ENCODE measurements around the gene RAB4B. TPM values are rescaled to one million over a fixed set of nuclear protein-coding genes. Genes with fewer than 3 reads are reported as not detected.

RAB4B gene
- total and polyA plus RNA-seq, 2 of the 13 experiments (the other 11 are each of a cell fraction or from before 2014, with no cell fraction given): 3.3 to 5.4 TPM

GRCh38 chr19:40743926-40744325 lies 34.1 kb upstream of the RAB4B start:
- intact Hi-C loops (cut with micrococcal nuclease; ENCODE audit: unreplicated experiment) (loop anchor here (2.0 kb wide), 1 partner anchor 63 kb away; no protein-coding TSS in a partner anchor), in situ Hi-C loops (cut with HindIII; ENCODE audit: extremely low pct_ligation_motif_present, low pct_unique_long_range_greater_than_20kb) (no loop called here)
- no peak overlapping the region for H3K27ac ChIP-seq (ENCODE audit: extremely low read length, insufficient read depth, low read length)
- H3K4me2 ChIP-seq (ENCODE audit: low read depth, low read length): no peak overlapping the region
- H3K4me3 ChIP-seq (replicated peaks in 1 of 3; ENCODE audit: insufficient read depth in 1 of 3, low read depth in 2 of 3, low read length in 3 of 3): no peak overlapping the region
- peaks cover 0 to 11% of the 10 kb centered on the region in 2 experiments; a peak in 3 of 5 replicates for H3K36me3 ChIP-seq (replicated peaks in 1 of 2; ENCODE audit: control insufficient read depth in 1 of 2, insufficient read depth in 2 of 2, low read length in 2 of 2)
- POLR2A ChIA-PET: interaction anchor here (1.4 to 2.2 kb wide), 4 partner anchors 23 to 55 kb away, joined by 3 to 9 read pairs (median 6); partner anchors contain the start of genes COQ8B, EGLN2, ITPKC and RAB4B
- no peaks in the 10 kb centered on the region for H3K27me3 ChIP-seq (ENCODE audit: control insufficient read depth in 1 of 2, insufficient read depth in 2 of 2, low read length in 2 of 2)
- H3K79me2 ChIP-seq (ENCODE audit: insufficient read depth, low read length): no peaks in the 10 kb centered on the region
- H3K4me1 ChIP-seq (ENCODE audit: insufficient read depth, low read length): peaks cover 33% of the 10 kb centered on the region
- no peaks in the 10 kb centered on the region for H4K20me1 ChIP-seq (ENCODE audit: insufficient read depth, low read length)
- no peak overlapping the region for H3K9ac ChIP-seq (ENCODE audit: insufficient read depth, low read depth, low read length)
- FAIRE-seq (no peak), DNase-seq (ENCODE audit: low spot score) (no peak), ATAC-seq (no peak)
- 0 out of 2 replicates have a peak, but pooled peaks have one; percentile 40 for TF ChIP-seq RBFOX2 (IDR thresholded peaks at IDR 0.05; ENCODE audit: low read depth, low read length)
- peak; percentile 55 for TF ChIP-seq AGO1 (IDR thresholded peaks at IDR 0.05; ENCODE audit: low read depth, low read length, poor library complexity, severe bottlenecking)
- TF ChIP-seq SKI (IDR thresholded peaks at IDR 0.05; ENCODE audit: partially characterized antibody): no peak
- TF ChIP-seq POLR2G (IDR thresholded peaks at IDR 0.05; ENCODE audit: low read depth, low read length): 0 out of 2 replicates have a peak, but pooled peaks have one; percentile 36
- TF ChIP-seq ZNF788 (CRISPR knock-in tag; IDR thresholded peaks at IDR 0.05; ENCODE audit: borderline replicate concordance): no peak
- no peak for TF ChIP-seq ARID2 (CRISPR knock-in tag; IDR thresholded peaks at IDR 0.05; ENCODE audit: borderline replicate concordance)
- TF ChIP-seq ZNF556 (CRISPR knock-in tag; IDR thresholded peaks at IDR 0.05; ENCODE audit: borderline replicate concordance): 0 out of 2 replicates have a peak, but pooled peaks have one; percentile 15
- TF ChIP-seq ZNF616 (CRISPR knock-in tag; IDR thresholded peaks at IDR 0.05; ENCODE audit: low read depth): no peak
- TF ChIP-seq ZHX1 (CRISPR knock-in tag; IDR thresholded peaks at IDR 0.05; ENCODE audit: low read depth): no peak
- TF ChIP-seq ELK4 (CRISPR knock-in tag; IDR thresholded peaks at IDR 0.05; ENCODE audit: borderline replicate concordance): no peak
- no peak overlapping the region for H2AFZ ChIP-seq (ENCODE audit: low read length)
- 100% methylated on average over 3 of the region's 10 CpGs for WGBS (ENCODE audit: low lambda C conversion rate)
- BruUV-seq (replicated peaks): no TSS peak
- H3K9me3 ChIP-seq (ENCODE audit: low read length): no peaks in the 10 kb centered on the region
- CTCF ChIA-PET (ENCODE audit: low intra/inter-chr PET ratio, low total read pairs): interaction anchor here (1.6 kb wide), 1 partner anchor 63 kb away, joined by 4 read pairs; no protein-coding TSS in a partner anchor
